HTERT RPE-1 (cell line): ENCODE results near the gene CD38.
"Not testable (repeated sequence)": the region's sequence is repeated elsewhere in the genome, so short reads cannot be mapped to it uniquely, and the experiment has no call there.

ENCODE experiments used
- in situ Hi-C: fragments of 300-500 bp; cut with MboI; formaldehyde crosslinking; loops from 4 replicates; pipeline ENCODE4 v1.14.3; 2020; ENCODE audit warnings: low sequenced_read_pairs

The CD38 gene

GRCh38 chr4:15778289-15779241 lies at the start of gene CD38:
Gene CD38, plus strand, starts transcription at chr4:15778328. Its CDS starts 87 bp downstream, at chr4:15778415.
- in situ Hi-C loops: no loop called here

- in situ Hi-C loops: no loop called here
Observed at GRCh38 chr4:15729910-15730533, 48.1 kb upstream of the CD38 start.

- in situ Hi-C loops: not testable (repeated sequence)
Observed at GRCh38 chr4:15733061-15733460, 45.1 kb upstream of the CD38 start.

GRCh38 chr4:15735536-15735935 lies 42.6 kb upstream of the CD38 start:
- in situ Hi-C loops: no loop called here

- in situ Hi-C loops: no loop called here
Observed at GRCh38 chr4:15736514-15737050, 41.5 kb upstream of the CD38 start.

DNA sequence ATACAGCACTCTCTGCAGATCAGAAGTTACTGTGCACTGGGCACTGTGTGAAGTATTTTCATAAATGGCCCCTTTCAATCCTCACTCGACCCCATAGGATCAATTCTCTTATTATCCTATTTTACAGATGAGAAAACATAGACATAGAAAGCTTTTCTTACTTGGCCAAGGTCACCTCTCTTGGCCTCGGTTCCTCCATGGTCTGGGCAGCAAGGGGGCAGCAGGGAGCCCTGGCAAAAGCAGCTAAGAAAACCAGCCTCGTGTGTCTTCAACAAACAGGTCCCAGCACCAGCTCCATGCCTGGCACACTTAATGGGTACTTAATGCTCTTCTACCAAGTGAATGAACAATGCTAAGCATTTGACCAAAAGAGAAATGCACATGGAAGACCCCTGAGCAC lies 40.9 kb upstream of the CD38 start:
- in situ Hi-C loops: no loop called here

DNA sequence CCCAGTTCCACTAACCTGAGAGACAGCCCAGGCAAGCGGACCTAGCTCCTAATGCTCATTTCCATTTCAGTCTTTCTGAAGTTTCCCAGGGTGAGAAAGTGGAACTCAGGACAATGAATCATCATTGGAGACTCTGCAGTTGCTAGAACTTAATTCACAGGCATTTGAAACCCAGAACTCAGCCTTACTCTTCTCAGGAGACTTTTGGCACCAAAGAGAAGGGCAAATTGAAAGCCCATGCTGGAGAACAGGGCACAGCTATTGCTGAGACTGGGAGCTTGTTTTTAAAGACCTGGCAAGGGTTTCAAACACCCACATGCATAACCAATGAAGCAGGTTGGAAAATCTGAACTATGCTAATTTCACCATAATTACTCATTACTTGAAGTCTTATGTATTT lies 39.3 kb upstream of the CD38 start:
- in situ Hi-C loops: no loop called here

- in situ Hi-C loops: no loop called here
Observed at GRCh38 chr4:15740764-15741404, 37.2 kb upstream of the CD38 start.

DNA sequence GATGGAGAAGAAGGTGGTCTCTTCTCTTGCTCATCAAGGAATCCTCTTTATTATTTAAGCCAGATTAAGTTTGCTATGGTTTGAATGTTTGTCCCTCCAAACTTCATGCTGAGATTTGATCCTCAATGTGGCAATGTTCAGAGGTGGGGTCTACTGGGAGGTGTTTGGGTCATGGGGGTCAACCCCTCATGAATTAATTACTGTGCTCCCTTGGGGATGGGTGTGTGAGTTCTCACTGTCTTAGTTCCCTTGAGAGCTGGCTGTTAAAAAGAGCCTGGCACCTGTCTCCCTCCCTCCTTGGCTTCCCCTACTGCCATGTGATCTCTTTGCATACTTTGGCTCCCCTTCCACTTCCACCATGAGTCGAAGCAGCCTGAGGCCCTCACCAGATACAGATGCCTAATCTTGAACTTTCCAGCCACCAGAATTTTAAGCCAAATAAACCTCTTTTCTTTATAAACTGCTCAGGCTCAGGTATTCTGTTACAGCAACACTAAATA lies 36.0 kb upstream of the CD38 start:
- in situ Hi-C loops: no loop called here

DNA sequence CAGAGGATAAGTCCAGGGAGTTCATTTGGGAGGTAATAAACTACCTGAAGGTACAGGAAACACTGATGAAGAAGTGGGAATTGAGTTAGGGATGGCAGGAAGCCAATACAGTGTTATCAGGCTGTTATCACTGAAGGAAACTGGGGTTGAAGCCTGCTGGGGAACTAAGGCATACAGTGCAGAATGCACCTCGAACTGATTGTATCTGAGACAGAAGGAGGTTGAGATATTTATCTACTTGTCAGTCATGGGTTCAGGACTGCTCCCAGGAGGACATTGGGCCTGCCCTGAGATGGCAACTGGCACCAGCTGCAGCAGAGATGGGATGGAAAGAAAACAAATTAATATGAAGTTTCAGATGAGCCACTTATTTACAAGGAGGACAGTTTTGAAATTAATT lies 35.5 kb upstream of the CD38 start:
- in situ Hi-C loops: no loop called here

DNA sequence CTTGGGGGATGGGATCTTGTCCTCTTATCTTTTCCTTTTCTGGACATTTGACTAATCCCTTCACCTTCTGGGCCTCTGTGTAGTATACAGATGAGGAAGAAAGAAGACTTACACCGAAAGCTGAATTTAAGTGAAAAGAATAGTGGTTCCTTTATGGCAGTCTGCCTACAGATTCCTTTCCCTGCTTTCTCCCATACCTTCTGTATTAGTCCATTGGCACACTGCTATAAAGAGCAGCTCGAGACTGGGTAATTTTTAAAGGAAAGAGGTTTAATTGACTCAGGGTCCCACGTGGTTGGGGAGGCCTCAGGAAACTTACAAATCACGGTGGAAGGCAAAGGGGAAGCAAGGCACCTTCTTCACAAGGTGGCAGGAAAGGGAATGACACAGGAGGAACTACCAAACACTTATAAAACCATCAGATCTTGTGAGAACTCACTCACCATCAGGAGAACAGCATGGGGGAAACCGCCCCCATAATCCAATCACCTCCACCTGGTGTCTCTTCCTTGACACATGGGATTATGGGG lies 34.0 kb upstream of the CD38 start:
- in situ Hi-C loops: no loop called here

- in situ Hi-C loops: no loop called here
Observed at GRCh38 chr4:15746110-15746509, 32.0 kb upstream of the CD38 start.

DNA sequence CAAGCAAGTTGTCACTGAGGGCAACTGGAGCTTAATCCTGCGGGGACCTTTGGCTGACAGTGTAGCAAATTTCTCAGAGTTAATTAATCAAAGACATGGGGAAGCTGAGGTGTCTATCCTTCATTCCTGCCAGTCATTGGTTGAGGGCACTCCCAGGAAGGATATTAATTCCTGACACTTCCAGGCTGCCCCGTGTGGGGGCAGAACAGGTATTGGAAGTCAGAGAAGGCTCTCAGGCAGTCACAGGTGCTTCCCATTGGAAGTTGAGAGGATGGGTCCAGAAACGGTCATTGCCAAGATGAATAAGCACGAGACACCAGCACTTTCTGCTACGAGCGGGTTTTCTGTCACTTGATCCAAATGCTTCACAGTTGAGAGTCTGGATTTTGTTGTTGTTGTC lies 29.1 kb upstream of the CD38 start:
- in situ Hi-C loops: no loop called here

DNA sequence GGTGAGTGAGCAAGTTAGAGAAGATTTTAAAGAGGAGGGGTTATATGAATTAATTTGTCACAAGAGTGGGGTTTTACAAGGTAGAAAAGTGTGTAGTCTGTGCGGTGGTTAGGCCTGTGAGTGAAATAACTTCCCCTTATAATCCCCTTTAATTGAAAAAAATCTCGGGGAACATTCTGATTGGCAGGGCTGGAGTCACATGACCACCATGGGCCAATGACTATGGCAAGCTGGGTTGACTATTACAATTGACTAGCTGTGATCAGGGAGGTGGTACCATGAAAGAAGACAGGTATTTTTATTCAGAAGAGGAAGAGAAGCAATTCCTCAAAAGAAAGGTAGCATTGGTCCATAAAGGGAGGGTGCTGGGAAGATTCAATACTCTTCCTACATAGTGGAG lies 27.0 kb upstream of the CD38 start:
- in situ Hi-C loops: no loop called here

DNA sequence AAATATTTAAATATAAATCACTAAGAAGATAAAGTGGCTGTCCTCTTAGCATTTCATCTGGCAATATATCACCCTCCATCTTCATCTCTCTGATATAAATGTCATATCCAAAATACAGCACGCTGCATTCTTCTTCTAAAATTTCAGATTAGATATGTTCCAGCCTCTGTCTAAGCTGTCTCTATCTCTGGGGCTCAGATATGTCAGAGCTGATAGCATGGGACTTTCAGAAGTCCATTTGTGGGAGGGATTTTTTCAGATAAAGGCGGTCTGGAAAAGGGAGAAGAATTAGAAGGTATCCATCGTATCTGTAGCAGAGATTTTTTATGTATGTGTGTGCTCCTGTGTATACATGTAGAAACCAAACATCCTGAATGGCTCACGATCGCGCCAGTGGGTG lies 25.0 kb upstream of the CD38 start:
- in situ Hi-C loops: no loop called here

DNA sequence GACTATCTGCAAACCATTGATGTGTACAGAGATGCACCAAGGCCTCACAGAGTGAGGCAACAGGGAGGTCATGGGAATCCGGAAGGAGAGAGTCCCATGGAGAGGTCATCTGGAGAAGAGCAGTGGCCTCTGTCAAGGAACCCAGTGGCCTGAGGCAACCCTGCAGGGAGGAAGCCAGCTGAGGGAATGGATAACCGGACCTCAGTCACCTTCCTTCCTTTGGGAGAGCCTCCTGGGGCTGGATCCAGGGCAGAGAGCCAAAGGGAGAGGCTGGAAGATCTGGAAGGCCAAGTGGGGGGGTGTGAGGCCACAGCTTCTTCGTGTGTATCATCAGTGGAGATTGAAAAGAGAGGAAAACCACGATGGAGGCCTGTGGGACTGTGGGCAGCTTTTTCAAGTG lies 24.3 kb upstream of the CD38 start:
- in situ Hi-C loops: no loop called here

- in situ Hi-C loops: no loop called here
Observed at GRCh38 chr4:15754323-15754722, 23.8 kb upstream of the CD38 start.

GRCh38 chr4:15755321-15756155 lies 22.6 kb upstream of the CD38 start:
- in situ Hi-C loops: no loop called here

- in situ Hi-C loops: no loop called here
Observed at GRCh38 chr4:15756361-15756861, 21.7 kb upstream of the CD38 start.

- in situ Hi-C loops: no loop called here
Observed at GRCh38 chr4:15757054-15757453, 21.1 kb upstream of the CD38 start.
